ENCODE data around the gene UBA5. TPM values are rescaled to one million over a fixed set of nuclear protein-coding genes. Genes with fewer than 3 reads are reported as not detected.

UBA5 gene
- total and polyA plus RNA-seq, 9 of the 15 experiments (the other 6 are each of a cell fraction or from before 2014, with no cell fraction given): 8.1 to 71.1 (median 29.4) TPM

DNA sequence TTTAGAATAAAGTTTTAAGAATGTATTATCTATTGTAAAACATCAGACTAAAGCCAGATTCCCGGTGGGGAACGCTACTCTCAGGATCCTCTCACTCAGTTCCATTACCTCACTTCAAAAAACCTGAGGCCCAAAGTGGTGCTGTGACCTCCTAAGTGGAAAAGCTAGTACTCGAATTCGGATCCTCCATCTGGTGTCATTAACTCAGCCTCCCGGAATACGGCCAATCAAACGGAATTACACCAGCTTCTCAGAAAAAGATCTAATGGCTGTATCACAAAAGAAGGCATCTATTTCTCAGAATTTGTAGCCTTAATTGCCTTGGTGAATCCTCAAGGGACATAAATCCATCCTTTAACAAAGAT is 1.1 kb upstream of the UBA5 start:
- intact Hi-C loops (cut with micrococcal nuclease): loop anchor here (2.0 to 10.0 kb wide), 3 partner anchors 64 to 723 kb away; partner anchors contain the start of gene NPHP3
- Histone ChIP-seq H2AFZ (ENCODE audit: low read depth, low read length) (peak overlapping the region; percentile 99), H3K4me3 (peak overlapping the region; percentile 91), H3K9ac (ENCODE audit: insufficient read depth in 1 of 2, low read depth in 2 of 2, low read length in 2 of 2) (peak overlapping the region; percentile 90 to 98; a peak in 3 of 4 replicates), H3K79me2 (ENCODE audit: control insufficient read depth, insufficient read depth, low read length) (peaks cover 48% of the 10 kb centered on the region), H3K4me2 (ENCODE audit: insufficient read depth, low read length) (peak overlapping the region; percentile 93), H3K27me3 (ENCODE audit: control insufficient read depth in 2 of 2, insufficient read depth in 2 of 2, low read length in 2 of 2) (no peaks in the 10 kb centered on the region), H3K36me3 (ENCODE audit: control insufficient read depth, insufficient read depth, low read length) (peaks cover 3% of the 10 kb centered on the region; the same call in 2 of the 3 replicates), H3K4me1 (replicated peaks in 1 of 2; ENCODE audit: control insufficient read depth in 2 of 2, insufficient read depth in 2 of 2, low read length in 2 of 2) (peaks cover 0 to 9% of the 10 kb centered on the region in 2 experiments; a peak in 4 of 5 replicates), H3K9me3 (replicated peaks; ENCODE audit: control insufficient read depth, insufficient read depth, low read depth, low read length) (no peaks in the 10 kb centered on the region), H3K27ac (ENCODE audit: extremely low read depth, low read depth, low read length) (peak overlapping the region; percentile 91; the same call in 2 of the 3 replicates), H4K20me1 (replicated peaks; ENCODE audit: control insufficient read depth, insufficient read depth, low read length) (no peaks in the 10 kb centered on the region), H3K9me1 (ENCODE audit: control insufficient read depth, insufficient read depth, low read length) (no peaks in the 10 kb centered on the region)
- TF ChIP-seq CHAMP1 (IDR thresholded peaks at IDR 0.05) (peak; percentile 12; the same call in 1 of the 2 replicates), ZC3H11A (IDR thresholded peaks at IDR 0.05; ENCODE audit: low read depth, low read length) (no peak), ATF7 (IDR thresholded peaks at IDR 0.05) (no peak)
- ATAC-seq: peak; percentile 2; the same call in 1 of the 3 replicates
- CTCF ChIA-PET (ENCODE audit: low intra/inter-chr PET ratio): no interaction called here
- POLR2A ChIA-PET: interaction anchor here (0.7 to 1.2 kb wide), 4 partner anchors 14 to 298 kb away, joined by 3 read pairs; no protein-coding TSS in a partner anchor
- no TSS peak for BruUV-seq (replicated peaks)
- in situ Hi-C loops (cut with MboI): no loop called here
- WGBS (ENCODE audit: insufficient coverage, low coverage, missing lambda C conversion rate): 5% methylated on average over 7 of the region's 7 CpGs
- FAIRE-seq: no peak
- peak in 2 of 4 experiments; percentile 8 to 10 for DNase-seq (ENCODE audit: extremely low read depth in 1 of 4, low spot score in 3 of 4)

Measured in K562 (cell line).